ENCODE measurements around the gene PAIP2B.

- TF ChIP-seq CTCF (IDR thresholded peaks at IDR 0.05) (no peak), EZH2 (IDR thresholded peaks at IDR 0.05) (no peak), EZH2phosphoT487 (IDR thresholded peaks at IDR 0.05) (no peak)
Measured at GRCh38 chr2:71224935-71225334, 2.0 kb downstream of the PAIP2B start.
